GM12873 (cell line): ENCODE data around the gene ROCK2.

Experiments used
- CTCF ChIP-seq: IDR thresholded peaks from 2 replicates; pipeline ENCODE4 v1.5.1; 2012; ENCODE audit warnings: low read depth, mild to moderate bottlenecking, moderate library complexity, low read length, control low read depth; ENCODE audit not compliant: insufficient read depth; ENCODE audit errors: missing control alignments

ROCK2 gene

DNA sequence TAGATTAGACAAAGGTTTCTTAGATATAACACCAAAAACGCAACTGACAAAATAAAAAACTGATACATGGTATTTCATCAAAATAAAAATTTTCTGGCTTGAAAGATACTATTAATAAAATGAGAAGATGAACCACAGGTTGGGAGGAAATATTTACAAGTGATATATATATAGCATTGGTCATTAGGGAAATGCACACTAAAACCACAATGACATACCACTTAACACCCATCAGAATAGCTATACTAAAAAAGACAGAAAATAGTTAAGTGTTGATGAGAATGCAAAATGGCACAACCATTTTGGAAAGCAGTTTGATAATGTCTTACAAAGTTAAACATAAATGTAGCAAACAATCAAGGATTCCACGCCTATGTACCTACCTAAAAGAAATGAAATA is 105.3 kb downstream of the ROCK2 start:
- TF ChIP-seq CTCF = no peak

- TF ChIP-seq CTCF = no peak
These were observed 107.3 kb downstream of the ROCK2 start for GRCh38 chr2:11237122-11237521.

DNA sequence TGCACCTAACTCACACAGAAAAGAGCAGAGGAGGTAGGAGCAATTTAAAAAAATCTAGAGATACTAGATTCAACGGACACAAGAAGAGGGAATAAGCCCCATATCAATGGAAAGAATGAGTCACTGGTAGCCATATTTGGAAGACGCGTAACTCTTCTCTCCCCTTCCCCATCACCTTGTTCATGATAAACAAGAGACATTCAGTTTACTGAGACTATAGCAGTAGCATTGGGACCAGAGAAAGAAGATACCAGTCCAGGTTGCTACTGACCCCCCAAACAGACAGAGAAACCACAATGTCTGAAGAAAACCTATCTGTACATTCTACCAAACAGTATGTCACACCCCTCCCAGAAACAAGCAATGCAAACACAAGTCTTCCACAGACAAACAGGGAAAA is 108.1 kb downstream of the ROCK2 start:
- no peak for TF ChIP-seq CTCF

- TF ChIP-seq CTCF = no peak
These were observed 108.9 kb downstream of the ROCK2 start for GRCh38 chr2:11235583-11235982.

- TF ChIP-seq CTCF = no peak
These were observed 110.1 kb downstream of the ROCK2 start for GRCh38 chr2:11234309-11234708.

DNA sequence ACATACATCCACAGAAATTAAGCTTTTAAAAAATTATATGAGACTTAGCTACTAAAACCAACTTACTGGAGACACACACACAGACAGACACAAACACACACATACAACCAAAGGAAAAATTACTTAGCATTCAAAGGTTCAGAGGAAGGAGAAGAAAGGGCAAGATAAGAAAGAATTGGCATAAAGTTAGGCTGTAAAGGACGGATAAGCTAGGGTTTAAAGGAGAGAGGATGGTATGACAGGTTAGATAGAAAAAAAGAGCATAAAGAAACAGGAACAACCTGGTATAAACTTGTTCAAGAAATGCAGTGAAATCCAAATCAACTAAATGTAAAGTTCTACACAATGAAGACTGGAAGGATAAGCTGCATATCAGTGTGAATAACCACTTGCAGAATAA is 115.7 kb downstream of the ROCK2 start:
- TF ChIP-seq CTCF = no peak

GRCh38 chr2:11227595-11227994 is 116.8 kb downstream of the ROCK2 start:
- no peak for TF ChIP-seq CTCF
